Measurements from ENCODE around the gene PEF1.

The PEF1 gene

DNA sequence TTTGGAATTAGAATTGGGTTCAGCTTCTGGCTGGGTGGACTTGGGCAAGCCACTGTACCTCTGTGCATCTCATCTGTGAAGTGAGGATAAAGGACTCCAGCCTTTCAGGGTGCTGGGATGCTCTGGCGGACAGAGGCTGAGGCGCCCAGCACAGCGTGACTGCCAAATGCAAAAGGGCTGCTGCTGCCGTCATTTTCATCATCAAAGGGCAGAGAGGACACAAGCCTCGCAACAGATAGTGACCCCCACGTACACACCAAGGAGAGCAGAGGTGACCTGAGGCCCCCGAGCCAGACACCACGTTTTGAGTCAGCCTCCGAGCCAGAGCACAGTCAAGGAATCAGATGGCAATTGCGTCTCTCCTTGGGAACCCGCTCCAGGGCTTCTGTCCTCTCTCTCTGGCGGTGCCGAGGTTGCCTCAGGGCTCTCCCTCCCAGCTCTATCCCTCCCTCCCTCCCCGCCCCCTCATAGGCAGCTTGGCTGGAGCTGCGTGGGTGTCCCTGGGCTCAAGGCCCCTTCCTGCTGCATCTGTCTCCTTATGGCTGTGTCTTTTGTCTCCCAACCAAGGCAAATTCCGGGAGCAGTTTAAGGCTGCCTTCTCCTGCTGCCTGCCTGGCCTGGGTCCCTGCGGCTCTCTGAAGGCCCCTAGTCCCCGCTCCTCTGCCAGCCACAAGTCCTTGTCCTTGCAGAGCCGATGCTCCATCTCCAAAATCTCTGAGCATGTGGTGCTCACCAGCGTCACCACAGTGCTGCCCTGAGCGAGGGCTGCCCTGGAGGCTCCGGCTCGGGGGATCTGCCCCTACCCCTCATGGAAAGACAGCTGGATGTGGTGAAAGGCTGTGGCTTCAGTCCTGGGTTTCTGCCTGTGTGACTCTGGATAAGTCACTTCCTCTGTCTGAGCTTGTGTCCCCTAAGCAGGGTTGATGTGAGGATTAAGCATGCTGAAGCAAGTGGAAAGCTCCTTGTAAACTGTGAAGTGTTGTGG lies 18.2 kb downstream of the PEF1 start:
- DNase-seq: no peak

DNA sequence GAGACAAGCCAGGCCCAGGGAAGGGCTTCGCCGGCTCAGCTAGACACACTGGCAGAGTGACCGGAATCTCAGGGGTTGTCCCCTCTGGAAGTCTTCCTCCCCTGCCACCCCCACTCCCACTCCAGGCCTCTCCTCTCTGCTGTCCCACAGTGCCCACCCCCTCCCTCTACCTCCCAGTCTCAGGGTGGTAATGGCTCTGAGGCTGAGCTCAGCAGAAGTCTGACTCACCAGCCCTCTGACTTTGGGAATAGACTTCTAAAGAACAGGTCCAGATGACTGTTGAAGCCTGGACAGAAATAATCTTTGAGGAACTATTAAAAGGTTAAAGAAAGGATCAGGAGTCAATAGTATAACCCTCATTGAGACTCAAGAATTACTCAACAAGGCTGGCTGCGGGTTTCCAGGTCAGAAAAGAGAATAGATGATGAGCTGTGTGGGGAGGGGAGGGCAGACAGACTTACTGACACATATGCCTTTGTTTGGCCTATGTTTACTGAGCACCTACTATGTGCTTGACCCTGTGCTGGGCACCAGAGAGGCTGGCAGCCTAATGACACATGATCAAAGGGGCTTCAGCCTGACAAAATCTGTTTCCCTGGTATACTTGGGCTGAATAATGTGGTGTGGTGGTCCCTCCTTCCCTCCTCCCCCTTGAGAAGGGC lies 19.0 kb downstream of the PEF1 start:
- no peak for DNase-seq

DNA sequence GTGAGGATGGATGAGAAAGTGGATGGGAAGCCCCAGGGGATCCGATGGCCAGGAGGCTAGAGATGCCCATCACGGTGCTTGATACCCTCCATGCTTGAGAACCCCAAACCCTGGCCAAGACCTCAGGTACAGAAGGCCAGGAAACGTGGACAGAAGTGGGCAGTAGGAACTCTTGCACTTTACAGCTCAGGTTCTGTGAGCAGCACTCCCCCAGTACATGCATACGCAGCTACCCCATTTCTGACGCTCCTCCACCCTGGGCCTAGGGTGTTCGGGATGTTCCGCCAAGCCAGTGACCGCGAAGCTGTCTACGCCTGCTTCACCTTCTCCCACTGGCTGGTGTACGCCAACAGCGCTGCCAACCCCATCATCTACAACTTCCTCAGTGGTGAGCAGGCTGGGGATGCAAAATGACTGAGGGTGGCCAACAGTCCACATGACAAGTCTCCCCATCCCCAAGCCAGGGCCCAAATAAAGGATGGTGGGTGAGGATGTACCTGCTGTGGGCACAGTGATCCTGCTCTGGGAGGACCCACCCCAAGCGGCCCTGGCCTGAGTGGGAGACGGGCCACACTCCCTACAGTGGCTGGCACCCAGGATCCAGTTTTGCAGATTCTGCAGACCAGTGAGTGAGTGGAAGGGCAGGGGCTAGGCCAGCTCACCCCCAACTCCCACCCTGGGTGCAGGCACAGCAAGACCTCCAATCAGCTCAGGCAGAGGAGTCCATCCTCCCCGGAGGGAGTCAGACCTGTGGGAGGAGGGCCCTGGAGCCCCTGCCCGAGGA lies 19.8 kb downstream of the PEF1 start:
- no peak for DNase-seq

DNA sequence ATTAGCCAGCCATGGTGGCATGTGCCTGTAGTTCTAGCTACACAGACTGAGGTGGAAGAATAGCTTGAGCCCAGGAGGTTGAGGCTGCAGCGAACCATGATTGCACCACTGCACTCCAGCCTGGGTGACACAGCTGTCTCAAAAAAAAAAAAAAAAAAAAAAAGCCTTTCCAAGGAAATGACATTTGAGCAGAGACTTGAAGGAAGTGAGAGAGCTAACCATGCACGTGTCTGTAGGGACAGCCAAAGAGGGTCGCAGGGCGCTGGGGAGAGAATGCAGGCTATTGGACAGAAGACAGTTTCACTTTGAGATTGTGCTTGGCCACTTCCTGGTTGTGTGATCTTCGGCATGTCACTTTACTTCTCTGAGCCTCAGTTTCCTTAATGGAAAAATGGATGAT lies 20.4 kb downstream of the PEF1 start:
- DNase-seq: no peak

DNA sequence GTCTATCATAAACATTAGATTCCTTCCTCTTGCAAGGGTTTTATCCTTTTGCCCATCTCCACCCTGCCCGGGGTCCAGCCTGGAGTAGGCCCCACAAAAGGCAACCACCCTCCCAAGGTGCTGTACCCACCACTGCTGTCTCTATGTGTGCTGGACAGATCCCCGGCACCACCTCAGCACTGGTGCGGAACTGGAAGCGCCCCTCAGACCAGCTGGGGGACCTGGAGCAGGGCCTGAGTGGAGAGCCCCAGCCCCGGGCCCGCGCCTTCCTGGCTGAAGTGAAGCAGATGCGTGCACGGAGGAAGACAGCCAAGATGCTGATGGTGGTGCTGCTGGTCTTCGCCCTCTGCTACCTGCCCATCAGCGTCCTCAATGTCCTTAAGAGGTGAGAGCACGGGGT lies 21.3 kb downstream of the PEF1 start:
- no peak for DNase-seq

DNA sequence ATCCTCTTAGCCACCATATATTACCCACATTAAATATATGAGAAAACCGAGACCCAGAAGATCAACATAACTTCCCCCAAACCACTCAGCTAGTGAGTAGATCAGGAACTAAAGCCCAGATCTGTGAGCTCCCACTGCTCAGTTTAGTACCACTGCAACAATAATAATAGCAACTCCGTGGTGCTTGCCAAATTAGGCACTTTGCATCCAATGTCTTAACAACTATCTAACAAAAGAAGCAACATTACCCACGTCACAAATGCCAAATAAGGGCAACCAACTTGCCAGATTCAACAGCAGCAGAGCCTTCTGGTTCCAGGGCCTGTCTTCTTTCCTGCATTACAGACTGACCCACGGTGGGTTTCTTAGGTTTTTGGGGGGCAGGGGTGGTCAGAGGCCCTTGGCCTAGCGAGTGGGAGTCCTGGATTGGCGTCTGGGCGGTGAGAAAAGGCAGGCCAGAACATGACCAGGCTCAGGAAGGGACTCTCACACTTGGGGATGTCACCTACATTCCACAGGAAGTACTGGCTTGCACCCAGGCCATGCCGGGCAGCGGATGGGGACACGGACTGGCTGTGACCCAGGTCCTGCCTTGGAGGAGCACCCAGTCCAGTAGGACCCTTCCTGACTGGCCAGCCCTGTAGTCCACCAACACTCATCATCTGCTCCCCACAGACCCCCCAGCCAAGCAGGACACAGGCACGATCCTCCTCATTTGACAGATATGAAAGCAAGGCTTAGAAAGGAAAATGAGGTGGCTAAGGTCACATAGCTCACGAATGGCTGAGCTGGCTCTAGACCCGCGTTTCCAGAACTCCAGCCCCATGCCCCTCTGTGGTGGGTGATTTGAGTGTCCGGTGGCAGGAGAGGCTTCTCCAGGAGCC lies 22.6 kb downstream of the PEF1 start:
- DNase-seq: no peak

DNA sequence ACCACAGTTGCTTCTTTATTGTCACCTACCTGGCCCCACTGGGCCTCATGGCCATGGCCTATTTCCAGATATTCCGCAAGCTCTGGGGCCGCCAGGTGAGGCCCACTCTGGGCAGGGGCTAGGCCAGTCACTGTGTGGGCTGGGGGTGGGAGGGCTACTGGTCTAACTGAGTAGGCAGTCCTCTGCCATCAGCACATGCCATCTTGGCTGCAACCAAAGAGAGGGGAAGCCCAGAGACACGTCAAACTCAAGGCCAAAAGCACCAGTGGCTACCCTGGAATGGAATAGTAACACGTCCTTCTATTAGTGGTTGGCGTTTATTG lies 23.2 kb downstream of the PEF1 start:
- no peak for DNase-seq

DNA sequence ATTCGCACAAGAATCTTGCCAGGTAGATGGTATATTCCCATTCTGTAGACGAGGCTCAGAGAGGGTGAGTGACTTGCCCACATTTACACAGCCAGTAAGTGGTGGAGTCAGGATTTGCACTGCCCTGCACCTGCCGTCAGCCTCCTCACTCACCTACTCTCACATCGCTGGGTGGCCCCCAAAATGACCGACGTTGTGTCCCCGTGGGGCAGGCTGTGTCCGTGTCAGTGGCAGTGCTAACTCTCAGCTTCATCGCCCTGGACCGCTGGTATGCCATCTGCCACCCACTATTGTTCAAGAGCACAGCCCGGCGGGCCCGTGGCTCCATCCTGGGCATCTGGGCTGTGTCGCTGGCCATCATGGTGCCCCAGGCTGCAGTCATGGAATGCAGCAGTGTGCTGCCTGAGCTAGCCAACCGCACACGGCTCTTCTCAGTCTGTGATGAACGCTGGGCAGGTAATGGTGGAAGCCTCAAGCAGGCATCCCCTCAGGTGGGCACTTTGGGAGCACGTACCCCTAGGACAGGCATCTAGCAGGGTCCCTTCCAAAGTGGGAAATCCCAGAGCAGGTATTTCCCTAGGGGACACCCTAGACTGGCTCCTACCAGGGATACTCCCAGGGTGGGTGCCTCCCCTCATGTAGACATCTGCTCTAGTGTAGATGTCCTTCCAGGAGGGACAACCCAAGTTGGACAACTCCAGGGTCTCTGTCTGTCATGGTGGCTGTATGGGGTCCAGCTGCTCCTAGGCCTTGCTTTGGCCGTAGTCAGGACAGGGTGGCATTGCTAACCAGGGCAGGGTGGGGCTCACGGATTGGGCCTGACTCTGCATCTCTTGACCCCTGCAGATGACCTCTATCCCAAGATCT lies 23.8 kb downstream of the PEF1 start:
- DNase-seq: no peak

DNA sequence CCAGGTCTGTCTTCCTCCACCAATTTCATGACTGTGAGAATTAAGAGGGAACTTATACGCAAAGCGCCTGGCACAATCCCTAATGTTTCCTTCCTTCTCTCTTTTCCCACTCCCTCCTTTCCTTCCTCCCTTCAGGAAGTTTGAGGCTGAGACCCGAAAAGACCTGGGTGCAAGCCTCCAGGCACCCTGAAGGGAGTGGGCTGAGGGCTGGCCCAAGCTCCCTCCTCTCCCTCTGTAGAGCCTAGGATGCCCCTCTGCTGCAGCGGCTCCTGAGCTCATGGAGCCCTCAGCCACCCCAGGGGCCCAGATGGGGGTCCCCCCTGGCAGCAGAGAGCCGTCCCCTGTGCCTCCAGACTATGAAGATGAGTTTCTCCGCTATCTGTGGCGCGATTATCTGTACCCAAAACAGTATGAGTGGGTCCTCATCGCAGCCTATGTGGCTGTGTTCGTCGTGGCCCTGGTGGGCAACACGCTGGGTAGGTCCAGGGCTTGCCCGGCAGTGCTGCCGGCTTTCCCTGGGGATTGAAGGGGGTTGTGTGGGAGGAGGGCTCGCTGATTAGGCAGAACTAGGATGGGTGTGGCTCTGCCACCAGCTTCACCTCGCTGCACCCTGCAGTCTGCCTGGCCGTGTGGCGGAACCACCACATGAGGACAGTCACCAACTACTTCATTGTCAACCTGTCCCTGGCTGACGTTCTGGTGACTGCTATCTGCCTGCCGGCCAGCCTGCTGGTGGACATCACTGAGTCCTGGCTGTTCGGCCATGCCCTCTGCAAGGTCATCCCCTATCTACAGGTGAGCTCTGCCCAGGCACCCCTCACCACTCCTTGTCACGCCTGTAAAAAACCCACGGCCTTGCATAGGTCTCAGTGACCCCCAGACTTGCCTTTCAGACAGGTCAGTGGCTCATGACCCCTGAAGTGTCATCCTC lies 25.5 kb downstream of the PEF1 start:
- DNase-seq: no peak

DNA sequence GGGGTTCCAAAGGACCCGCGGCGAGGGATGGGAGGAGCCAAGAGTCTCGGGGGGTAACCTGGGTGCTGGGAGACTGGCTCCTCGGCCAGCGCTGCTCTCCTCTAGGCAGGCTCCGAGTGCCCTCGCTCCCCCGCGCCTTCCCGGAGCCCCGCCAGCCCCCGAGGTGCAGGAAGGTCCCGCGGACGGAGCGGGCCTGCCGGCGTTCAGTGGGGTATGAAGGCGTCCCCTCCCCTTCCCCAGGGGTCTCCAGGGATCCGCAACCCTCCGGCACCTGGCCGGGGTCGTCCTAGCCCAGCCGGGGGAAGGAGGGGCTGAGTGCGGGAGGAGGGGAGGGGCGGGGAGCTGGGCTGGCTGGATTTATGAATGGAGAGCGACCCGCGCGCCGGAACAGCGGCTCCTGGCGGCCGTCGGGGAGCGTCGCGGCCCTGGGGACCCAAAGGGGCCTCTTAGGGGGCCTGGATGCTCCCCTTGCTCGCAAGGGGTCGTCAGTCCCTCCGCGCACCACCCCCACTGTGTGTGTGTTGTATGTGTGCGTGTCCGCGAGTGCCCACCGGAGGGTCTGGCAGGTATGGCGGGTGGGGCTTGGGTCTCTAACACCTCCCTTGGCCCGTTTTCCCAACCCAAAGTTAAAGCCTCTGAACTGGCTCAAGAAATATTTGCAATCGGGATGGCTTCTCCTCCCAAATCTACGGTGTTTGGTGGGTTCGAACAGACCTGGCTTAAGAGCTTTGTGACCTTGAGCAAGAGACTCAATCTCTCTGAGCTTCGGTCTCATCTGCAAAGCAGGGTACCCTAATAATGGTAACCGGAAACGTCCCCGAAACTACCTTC lies 26.5 kb downstream of the PEF1 start:
- no peak for DNase-seq

DNA sequence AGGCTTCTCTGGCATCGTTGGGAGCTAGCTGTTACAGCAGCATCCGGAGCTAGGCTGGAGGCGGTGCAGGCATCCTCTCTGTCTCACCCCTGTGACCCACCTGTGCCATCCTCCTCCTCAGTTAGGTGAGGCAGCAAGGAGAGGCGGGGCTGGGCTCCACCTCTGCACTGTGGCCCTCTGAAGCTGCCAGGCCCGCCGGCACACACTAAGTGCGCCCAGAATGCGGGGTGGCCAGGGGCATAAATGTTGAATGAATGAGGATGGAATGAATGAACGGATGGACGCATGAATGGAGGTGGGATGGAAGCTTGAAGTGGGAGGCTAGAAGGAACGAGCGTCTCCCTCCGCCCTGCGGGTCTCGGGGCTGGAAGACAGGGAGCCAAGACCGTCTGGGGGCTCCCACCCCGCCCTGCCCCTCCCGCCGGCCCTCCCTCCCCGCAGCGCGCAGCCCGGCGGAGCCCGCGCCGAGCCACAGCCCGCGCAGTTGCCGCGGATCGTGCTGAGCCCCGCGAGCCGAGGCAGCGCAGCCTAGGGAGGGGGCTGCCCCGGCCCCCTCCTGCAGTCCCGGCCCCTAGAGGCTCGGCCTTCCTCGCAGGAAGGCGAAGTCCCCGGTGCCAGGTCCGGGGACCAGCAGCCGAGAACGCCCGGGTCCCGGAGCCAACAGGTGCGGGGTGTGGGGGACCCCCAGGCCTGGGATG lies 27.3 kb downstream of the PEF1 start, which contains the start of gene HCRTR1:
HCRTR1 (plus strand) TSS at position 472 of the 698 bp plus-strand sequence. CDS start 1,504 bp downstream, outside the sequence.
- no peak for DNase-seq

DNA sequence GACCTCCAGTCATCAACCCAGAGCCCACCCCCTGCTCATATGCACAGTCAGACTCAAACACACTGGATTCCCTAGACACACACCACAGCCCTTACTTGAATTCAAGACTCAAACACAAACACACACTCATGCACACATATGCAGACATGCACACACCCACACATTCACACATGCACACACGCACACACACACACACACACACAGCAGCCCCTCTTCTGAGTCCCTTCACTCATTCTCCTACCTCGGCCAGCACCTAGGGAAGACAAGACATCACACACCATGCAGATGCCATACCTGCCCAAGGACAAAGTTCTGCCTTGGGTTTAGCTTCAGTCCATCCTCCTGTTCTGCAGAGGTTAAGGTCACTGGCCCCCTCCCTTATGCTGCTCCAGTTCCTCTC lies 28.7 kb downstream of the PEF1 start:
- DNase-seq: no peak

DNA sequence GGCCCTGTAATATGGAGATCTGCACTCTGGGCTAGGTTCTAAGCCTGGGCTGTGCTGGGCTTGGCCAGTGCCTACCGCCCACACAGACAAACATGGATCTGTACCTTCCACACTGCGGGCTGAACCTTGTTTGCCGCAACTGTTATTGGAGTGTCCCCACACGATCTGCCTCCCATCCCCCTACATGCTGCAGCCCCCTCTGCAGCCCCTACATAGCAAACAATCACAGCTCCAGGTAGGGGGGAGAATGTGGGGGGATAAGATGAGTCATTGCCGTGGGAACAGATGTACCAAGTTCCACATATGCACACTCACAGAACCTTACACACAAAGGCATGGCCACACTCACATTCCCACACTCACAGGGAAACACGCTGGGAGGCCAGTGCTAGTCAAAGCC lies 29.3 kb downstream of the PEF1 start:
- no peak for DNase-seq

DNA sequence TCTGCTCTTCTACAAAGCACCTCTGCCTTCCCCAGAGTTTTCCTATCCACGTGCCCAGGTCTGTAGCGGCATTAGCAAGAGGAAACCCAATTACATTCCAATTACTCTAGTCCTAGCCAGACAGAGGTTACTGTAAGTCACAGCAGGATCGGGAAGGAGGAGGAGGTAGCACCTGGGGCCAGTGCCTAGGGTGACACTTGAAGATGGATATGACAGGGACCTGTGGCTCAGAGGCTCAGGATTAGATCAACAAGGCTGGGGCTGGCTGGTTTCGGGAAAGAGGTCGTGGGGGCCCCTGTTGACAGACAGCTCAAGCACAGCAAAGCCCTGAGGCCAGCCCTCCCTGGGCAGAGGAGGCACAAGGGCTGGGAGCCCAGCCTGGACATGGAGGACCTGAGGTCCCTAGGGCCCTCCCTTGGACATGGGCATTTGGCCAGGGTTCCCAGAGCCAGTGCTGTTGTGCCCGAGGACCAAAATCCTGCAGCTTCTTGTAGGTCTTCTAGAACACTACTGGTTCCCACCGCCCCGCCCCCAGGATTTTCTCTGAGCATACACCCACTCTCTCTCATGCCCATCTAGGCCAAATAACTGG lies 30.2 kb downstream of the PEF1 start:
- DNase-seq: no peak

DNA sequence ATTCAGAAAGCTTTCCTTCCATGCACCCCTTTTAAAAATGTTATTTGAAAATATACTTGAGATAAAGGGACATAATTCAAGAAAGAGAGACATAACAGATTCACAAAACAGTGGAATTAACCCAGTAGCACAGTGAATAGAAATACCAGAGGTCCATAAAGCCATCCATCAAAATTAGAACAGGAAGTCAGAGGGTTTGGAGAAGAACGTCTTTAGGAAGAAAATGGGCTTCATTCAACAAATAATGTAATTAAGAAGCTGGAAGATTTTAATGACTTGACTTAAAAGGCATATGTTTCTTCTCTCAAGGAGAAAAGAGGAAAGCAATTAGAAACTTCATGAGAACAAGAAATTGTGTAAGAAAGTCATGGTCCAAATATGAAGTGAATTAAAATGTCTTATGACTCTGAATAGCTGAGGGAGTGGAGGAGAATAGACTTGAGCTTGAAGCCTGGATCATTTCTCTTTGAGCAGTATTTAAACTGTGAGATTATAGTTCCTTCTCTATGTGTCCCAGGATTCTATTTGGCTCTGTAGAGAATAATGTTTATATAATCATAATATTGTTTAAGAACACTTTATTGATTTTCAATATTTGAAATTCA lies 35.1 kb downstream of the PEF1 start:
- DNase-seq: no peak

DNA sequence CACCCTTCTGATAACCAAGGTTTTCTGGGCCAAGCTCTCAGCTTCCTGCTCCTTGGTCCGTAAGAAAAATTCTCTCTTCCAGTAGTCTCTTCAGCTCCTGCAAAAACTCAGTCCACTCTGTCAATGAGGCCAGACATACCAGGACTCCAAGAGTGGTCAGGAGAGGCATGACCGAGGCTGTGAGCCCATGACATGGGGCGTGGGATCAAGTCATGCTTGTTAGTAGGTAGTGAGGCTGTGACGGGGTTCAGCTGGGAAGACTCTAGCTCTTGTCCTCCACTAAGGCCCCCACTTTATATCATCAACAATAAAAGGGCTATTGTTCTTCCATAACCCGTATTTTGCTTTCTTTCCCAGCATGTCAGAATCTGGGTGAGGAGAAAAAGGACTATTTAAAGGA lies 37.3 kb downstream of the PEF1 start:
- DNase-seq: no peak

DNA sequence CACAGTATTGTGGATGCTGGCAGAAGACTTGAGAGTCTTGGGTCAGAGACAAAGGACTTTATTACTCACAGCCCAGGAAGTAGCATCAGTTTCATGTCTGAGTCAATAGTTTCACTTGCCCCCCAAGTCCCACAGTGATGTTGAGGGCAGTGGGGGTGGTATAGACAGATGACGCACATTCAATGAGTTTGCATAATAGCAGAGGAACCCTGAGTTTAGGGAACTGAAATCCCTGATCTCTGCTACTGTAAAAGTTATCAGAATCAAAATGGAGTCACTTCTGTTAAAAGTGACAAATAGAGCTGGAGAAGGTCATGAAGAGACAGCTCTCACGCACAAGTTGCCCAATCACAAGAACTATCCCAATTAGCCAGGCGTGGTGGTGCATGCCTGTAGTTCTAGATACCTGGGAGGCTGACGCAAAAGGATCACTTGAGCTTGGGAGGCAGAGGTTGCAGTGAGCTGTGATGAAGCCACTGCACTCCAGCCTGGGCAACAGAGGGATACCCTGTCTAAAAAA lies 38.7 kb downstream of the PEF1 start:
- DNase-seq: no peak

DNA sequence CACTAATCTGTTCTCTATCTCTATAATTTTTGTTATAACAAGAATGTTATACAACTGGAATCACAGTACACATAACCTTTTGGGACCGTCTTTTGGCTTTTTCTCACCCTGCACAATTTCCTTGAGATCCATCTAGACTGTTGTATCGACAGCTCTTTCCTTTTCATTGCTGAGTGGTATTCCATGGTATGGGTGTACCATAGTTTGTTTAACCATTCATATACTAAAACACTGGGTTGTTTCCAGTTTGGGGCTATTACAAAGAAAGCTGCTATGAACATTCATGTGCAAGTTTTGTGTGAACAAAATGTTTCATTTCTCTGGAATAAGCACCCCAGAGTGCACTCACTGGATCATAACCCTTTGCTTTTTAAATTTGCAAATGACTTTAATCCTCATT lies 42.6 kb downstream of the PEF1 start:
- DNase-seq: no peak
